Neural progenitor cell (in vitro differentiated cells): ENCODE results near the gene HOXA2.

ENCODE experiments used
- EZH2 ChIP-seq: fragments of 200-600 bp; sonication (generic); IDR thresholded peaks from 2 replicates; pipeline ENCODE4 v1.6.1; 2017; ENCODE audit warnings: antibody characterized with exemption, mild to moderate bottlenecking, moderate library complexity
- EZH2phosphoT487 ChIP-seq: fragments of 200-600 bp; sonication (generic); IDR thresholded peaks from 2 replicates; pipeline ENCODE4 v1.6.1; 2017; ENCODE audit warnings: antibody characterized with exemption
- TF ChIP-seq, protein P1 (sequence below): fragments of 200-600 bp; sonication (generic); IDR thresholded peaks from 2 replicates; pipeline ENCODE4 v1.5.1; 2017; ENCODE audit warnings: antibody characterized with exemption, mild to moderate bottlenecking

DNA sequence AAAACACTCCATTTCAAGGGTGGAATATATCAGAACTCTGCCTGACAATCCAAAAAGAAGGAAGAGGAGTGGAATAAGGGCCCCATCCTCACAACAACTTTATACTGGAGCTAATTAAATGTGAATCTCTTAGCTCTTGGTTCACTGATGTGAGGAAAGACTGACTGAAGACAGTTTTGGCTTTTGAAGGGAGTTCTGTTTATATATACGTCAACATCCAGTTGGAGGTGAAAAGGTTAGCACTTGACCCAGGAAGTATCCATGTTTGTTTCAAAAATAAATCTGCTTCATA, 9.7 kb downstream of the HOXA2 start:
- TF ChIP-seq, protein P1, sequence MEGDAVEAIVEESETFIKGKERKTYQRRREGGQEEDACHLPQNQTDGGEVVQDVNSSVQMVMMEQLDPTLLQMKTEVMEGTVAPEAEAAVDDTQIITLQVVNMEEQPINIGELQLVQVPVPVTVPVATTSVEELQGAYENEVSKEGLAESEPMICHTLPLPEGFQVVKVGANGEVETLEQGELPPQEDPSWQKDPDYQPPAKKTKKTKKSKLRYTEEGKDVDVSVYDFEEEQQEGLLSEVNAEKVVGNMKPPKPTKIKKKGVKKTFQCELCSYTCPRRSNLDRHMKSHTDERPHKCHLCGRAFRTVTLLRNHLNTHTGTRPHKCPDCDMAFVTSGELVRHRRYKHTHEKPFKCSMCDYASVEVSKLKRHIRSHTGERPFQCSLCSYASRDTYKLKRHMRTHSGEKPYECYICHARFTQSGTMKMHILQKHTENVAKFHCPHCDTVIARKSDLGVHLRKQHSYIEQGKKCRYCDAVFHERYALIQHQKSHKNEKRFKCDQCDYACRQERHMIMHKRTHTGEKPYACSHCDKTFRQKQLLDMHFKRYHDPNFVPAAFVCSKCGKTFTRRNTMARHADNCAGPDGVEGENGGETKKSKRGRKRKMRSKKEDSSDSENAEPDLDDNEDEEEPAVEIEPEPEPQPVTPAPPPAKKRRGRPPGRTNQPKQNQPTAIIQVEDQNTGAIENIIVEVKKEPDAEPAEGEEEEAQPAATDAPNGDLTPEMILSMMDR, result no peak
- TF ChIP-seq EZH2phosphoT487, result no peak
- no peak for TF ChIP-seq EZH2
